Measurements from ENCODE around the gene HIF3A. TPM values are rescaled to one million over a fixed set of nuclear protein-coding genes. Genes with fewer than 3 reads are reported as not detected.
A peak's percentile ranks its signal among the peaks of the same experiment; 100 is the strongest.

HIF3A gene
- total RNA-seq, 1 experiment from 2014 or later, result 3.0 TPM

DNA sequence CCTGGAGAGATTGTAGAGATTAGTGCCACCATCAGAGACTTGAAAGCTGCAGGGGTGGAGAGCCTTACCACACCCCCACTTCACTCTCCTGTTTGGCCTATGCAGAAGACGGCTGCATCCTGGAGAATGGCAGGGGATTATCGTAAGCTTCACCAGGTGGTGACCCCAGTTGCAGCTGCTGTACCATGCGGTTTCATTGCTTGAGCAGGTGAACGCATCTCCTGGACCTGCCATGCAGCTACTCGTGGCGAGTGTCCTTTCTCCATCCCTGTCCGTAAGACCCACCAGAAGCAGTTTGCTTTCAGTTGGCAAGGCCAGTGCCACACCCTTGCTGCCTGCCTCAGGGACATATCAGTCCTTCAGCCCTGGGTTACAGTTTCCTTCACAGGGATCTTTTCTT is 71.3 kb downstream of the HIF3A start:
- peaks cover 9% of the 10 kb centered on the region for H3K4me1 ChIP-seq (ENCODE audit: insufficient read depth, low read length, poor library complexity, severe bottlenecking)
- no TSS peak for BruUV-seq (replicated peaks)
- ChIA-PET CTCF (no interaction called here), POLR2A (ENCODE audit: low non-redundant PET) (no interaction called here)
- H3K4me3 ChIP-seq (ENCODE audit: low read depth, low read length, poor library complexity, severe bottlenecking), result no peak overlapping the region
- intact Hi-C loops (cut with micrococcal nuclease; ENCODE audit: unreplicated experiment), result no loop called here
- no peaks in the 10 kb centered on the region for H3K27me3 ChIP-seq (replicated peaks; ENCODE audit: insufficient read depth, low read depth, low read length, poor library complexity)
- TF ChIP-seq, protein P1, sequence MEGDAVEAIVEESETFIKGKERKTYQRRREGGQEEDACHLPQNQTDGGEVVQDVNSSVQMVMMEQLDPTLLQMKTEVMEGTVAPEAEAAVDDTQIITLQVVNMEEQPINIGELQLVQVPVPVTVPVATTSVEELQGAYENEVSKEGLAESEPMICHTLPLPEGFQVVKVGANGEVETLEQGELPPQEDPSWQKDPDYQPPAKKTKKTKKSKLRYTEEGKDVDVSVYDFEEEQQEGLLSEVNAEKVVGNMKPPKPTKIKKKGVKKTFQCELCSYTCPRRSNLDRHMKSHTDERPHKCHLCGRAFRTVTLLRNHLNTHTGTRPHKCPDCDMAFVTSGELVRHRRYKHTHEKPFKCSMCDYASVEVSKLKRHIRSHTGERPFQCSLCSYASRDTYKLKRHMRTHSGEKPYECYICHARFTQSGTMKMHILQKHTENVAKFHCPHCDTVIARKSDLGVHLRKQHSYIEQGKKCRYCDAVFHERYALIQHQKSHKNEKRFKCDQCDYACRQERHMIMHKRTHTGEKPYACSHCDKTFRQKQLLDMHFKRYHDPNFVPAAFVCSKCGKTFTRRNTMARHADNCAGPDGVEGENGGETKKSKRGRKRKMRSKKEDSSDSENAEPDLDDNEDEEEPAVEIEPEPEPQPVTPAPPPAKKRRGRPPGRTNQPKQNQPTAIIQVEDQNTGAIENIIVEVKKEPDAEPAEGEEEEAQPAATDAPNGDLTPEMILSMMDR (conservative IDR thresholded peaks at IDR 0.05; ENCODE audit: low read depth, low read length), result no peak
- no peak for TF ChIP-seq EZH2 (IDR thresholded peaks at IDR 0.05; ENCODE audit: borderline replicate concordance, low read depth, low read length, poor library complexity, severe bottlenecking)
- H3K27ac ChIP-seq (ENCODE audit: low read depth, low read length, poor library complexity, severe bottlenecking), result no peak overlapping the region
- peaks cover 23% of the 10 kb centered on the region for H3K36me3 ChIP-seq (ENCODE audit: insufficient read depth, low read length, poor library complexity, severe bottlenecking)
- DNase-seq (ENCODE audit: low spot score), result no peak
- no peaks in the 10 kb centered on the region for H3K9me3 ChIP-seq (ENCODE audit: low read depth, low read length, poor library complexity, severe bottlenecking)

DNA sequence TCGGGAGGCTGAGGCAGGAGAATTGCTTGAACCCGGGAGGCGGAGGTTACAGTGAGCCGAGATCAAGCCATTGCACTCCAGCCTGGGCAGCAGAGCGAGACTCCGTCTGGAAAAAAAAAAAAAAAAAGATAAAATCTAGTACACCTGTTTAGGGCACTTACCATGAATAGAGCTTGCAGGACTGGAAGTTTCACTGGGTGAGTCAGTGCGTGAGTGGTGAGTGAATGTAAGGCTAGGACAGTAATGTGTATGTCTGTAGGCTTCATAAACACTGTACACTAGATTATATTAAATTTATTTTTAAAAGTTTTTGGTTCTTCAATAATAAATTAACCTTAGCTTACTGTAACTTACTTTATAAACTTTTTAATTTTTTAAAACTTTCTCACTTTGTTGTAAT is 73.0 kb downstream of the HIF3A start:
- Histone ChIP-seq H3K27me3 (replicated peaks; ENCODE audit: insufficient read depth, low read depth, low read length, poor library complexity) (no peaks in the 10 kb centered on the region), H3K9me3 (ENCODE audit: low read depth, low read length, poor library complexity, severe bottlenecking) (no peaks in the 10 kb centered on the region), H3K27ac (ENCODE audit: low read depth, low read length, poor library complexity, severe bottlenecking) (no peak overlapping the region), H3K36me3 (ENCODE audit: insufficient read depth, low read length, poor library complexity, severe bottlenecking) (peaks cover 7% of the 10 kb centered on the region), H3K4me3 (ENCODE audit: low read depth, low read length, poor library complexity, severe bottlenecking) (no peak overlapping the region), H3K4me1 (ENCODE audit: insufficient read depth, low read length, poor library complexity, severe bottlenecking) (peaks cover 20% of the 10 kb centered on the region)
- TF ChIP-seq EZH2 (IDR thresholded peaks at IDR 0.05; ENCODE audit: borderline replicate concordance, low read depth, low read length, poor library complexity, severe bottlenecking), result no peak
- TF ChIP-seq, protein P1 (conservative IDR thresholded peaks at IDR 0.05; ENCODE audit: low read depth, low read length), result no peak
- CTCF ChIA-PET, result interaction anchor here (0.7 kb wide), 1 partner anchor 122 kb away, joined by 9 read pairs; no protein-coding TSS in a partner anchor
- DNase-seq (ENCODE audit: low spot score), result no peak
- intact Hi-C loops (cut with micrococcal nuclease; ENCODE audit: unreplicated experiment), result no loop called here
- POLR2A ChIA-PET (ENCODE audit: low non-redundant PET), result no interaction called here
- BruUV-seq (replicated peaks), result no TSS peak

DNA sequence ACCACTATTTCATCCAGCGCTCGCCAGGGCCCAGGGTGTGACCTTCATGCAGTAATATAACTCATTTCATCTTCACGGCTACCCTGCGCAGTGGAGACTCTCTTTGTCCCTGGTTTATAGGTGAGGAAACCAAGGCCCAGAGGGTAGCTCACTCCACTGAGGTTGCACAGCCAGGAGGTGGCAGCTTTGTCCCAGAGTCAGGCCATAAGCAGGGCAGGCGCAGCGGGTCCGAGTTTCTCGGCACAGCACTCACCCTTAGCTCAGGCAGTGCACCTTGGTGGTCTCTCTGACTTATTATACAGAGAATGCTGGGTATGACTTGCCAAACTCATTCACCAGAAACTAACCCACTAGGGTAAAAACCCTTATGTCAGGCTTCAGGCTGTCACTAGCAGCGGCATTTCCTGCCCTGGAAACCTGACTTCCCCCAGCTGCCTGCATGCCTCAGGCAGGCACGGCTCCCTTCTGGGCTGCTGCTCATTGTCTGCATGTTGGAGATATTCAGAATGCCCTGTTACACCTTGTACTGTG is 74.6 kb downstream of the HIF3A start:
- POLR2A ChIA-PET (ENCODE audit: low non-redundant PET), result no interaction called here

More for the DNA sequence above, 74.6 kb downstream of the HIF3A start:
- H3K27me3 ChIP-seq (replicated peaks; ENCODE audit: insufficient read depth, low read depth, low read length, poor library complexity), result no peaks in the 10 kb centered on the region
- CTCF ChIA-PET, result no interaction called here
- peaks cover 20% of the 10 kb centered on the region for H3K4me1 ChIP-seq (ENCODE audit: insufficient read depth, low read length, poor library complexity, severe bottlenecking)
- no TSS peak for BruUV-seq (replicated peaks)
- intact Hi-C loops (cut with micrococcal nuclease; ENCODE audit: unreplicated experiment), result no loop called here
- H3K4me3 ChIP-seq (ENCODE audit: low read depth, low read length, poor library complexity, severe bottlenecking), result no peak overlapping the region
- H3K36me3 ChIP-seq (ENCODE audit: insufficient read depth, low read length, poor library complexity, severe bottlenecking), result peaks cover 10% of the 10 kb centered on the region
- H3K9me3 ChIP-seq (ENCODE audit: low read depth, low read length, poor library complexity, severe bottlenecking), result no peaks in the 10 kb centered on the region
- TF ChIP-seq, protein P1 (conservative IDR thresholded peaks at IDR 0.05; ENCODE audit: low read depth, low read length), result no peak
- TF ChIP-seq EZH2 (IDR thresholded peaks at IDR 0.05; ENCODE audit: borderline replicate concordance, low read depth, low read length, poor library complexity, severe bottlenecking), result no peak
- peak overlapping the region; percentile 32 for H3K27ac ChIP-seq (ENCODE audit: low read depth, low read length, poor library complexity, severe bottlenecking)
- no peak for DNase-seq (ENCODE audit: low spot score)
